K562 (cell line): ENCODE data around the gene ADD2. TPM values are rescaled to one million over a fixed set of nuclear protein-coding genes. Genes with fewer than 3 reads are reported as not detected.

ENCODE experiments used
- CEBPG ChIP-seq, 3 experiments: fragments of 200-800 bp in 1 of 3; sonication (Bioruptor generic) in 1 of 3; sonication (generic) in 1 of 3; formaldehyde crosslinking in 1 of 3; IDR thresholded peaks in 2 of 3; conservative IDR thresholded peaks in 1 of 3; 2 replicates each; pipeline versions ENCODE4 v1.6.1 to v1.8.0; 2016 to 2022; ENCODE audit warnings: missing compliant biosample characterization in 2 of 3, missing genetic modification characterization in 2 of 3, mild to moderate bottlenecking in 1 of 3, missing genetic modification reagents in 1 of 3
- ETV5 ChIP-seq: sonication (generic); formaldehyde crosslinking; IDR thresholded peaks from 2 replicates; pipeline ENCODE4 v1.4.0; 2020; ENCODE audit warnings: low read depth, mild to moderate bottlenecking, missing genetic modification reagents
- FOXJ3 ChIP-seq: sonication (generic); formaldehyde crosslinking; IDR thresholded peaks from 2 replicates; pipeline ENCODE4 v1.4.0; 2020; ENCODE audit warnings: mild to moderate bottlenecking, missing genetic modification reagents
- GTF2A2 ChIP-seq: IDR thresholded peaks from 2 replicates; pipeline ENCODE4 v1.6.1; 2016; ENCODE audit warnings: mild to moderate bottlenecking, missing genetic modification characterization, missing compliant biosample characterization
- HDAC1 ChIP-seq, 2 experiments: fragments of 450-650 bp; IDR thresholded peaks; 2 replicates each; pipeline ENCODE4 v1.6.1; 2016 to 2017; ENCODE audit warnings: inconsistent platforms in 1 of 2, mild to moderate bottlenecking in 1 of 2, moderate library complexity in 1 of 2
- IRF2 ChIP-seq: sonication (generic); formaldehyde crosslinking; IDR thresholded peaks from 2 replicates; pipeline ENCODE4 v1.8.1; 2022; ENCODE audit warnings: mild to moderate bottlenecking, missing genetic modification reagents
- KDM2B ChIP-seq: fragments of 250-450 bp; sonication (Bioruptor Pico); IDR thresholded peaks from 2 replicates; pipeline ENCODE4 v1.8.0; 2021; ENCODE audit warnings: mild to moderate bottlenecking, moderate library complexity
- KLF16 ChIP-seq: IDR thresholded peaks from 2 replicates; pipeline ENCODE4 v1.6.1; 2016; ENCODE audit warnings: antibody characterized with exemption
- MAFG ChIP-seq: fragments of 450-650 bp; conservative IDR thresholded peaks from 2 replicates; pipeline ENCODE4 v1.6.1; 2016; ENCODE audit warnings: missing genetic modification characterization, missing compliant biosample characterization
- MBD2 ChIP-seq: sonication (generic); IDR thresholded peaks from 2 replicates; pipeline ENCODE4 v1.6.1; 2016; ENCODE audit warnings: low read depth, borderline replicate concordance
- NFIC ChIP-seq: fragments of 450-650 bp; IDR thresholded peaks from 2 replicates; pipeline ENCODE4 v1.6.1; 2017; ENCODE audit warnings: mild to moderate bottlenecking, inconsistent platforms
- POLR2AphosphoS5 ChIP-seq: IDR thresholded peaks from 2 replicates; pipeline ENCODE4 v1.6.1; 2011; ENCODE audit warnings: mild to moderate bottlenecking, low read depth, low read length, moderate library complexity; ENCODE audit not compliant: control insufficient read depth, insufficient read depth
- RBM39 ChIP-seq: fragments of 200-400 bp; formaldehyde crosslinking; optimal IDR thresholded peaks from 2 replicates; pipeline ENCODE3; 2018; ENCODE audit warnings: low read depth, low read length
- TAL1 ChIP-seq: fragments of 450-650 bp; IDR thresholded peaks from 2 replicates; pipeline ENCODE4 v1.6.1; 2016; ENCODE audit warnings: mild to moderate bottlenecking
- TCF3 ChIP-seq: sonication (generic); formaldehyde crosslinking; IDR thresholded peaks from 2 replicates; pipeline ENCODE4 v1.4.0; 2020; ENCODE audit warnings: mild to moderate bottlenecking, missing genetic modification reagents
- ZNF41 ChIP-seq: fragments of 250-450 bp; sonication (Bioruptor Pico); conservative IDR thresholded peaks from 2 replicates; pipeline ENCODE4 v1.4.0; 2020; ENCODE audit warnings: mild to moderate bottlenecking
- ZNF707 ChIP-seq: fragments of 250-450 bp; sonication (Bioruptor Pico); conservative IDR thresholded peaks from 2 replicates; pipeline ENCODE4 v1.8.0; 2022; ENCODE audit warnings: inconsistent platforms, mild to moderate bottlenecking, moderate library complexity
- polyA plus RNA-seq, 8 experiments: library from polyadenylated mRNA; depleted of rRNA in 4 of 8; stranded (reverse) in 5 of 8; unstranded in 3 of 8; fragments of >200 nt; fragmentation: Nextera tagmentation in 2 of 8; fragmentation: Illumina TruSeq in 1 of 8; extraction: Ambion mirVana in 2 of 8; extraction: Trizol in 1 of 8; gene quantifications; 2 replicates each; pipeline versions ENCODE4 v1.2.1 to v1.2.3, GENCODE V29; 2011 to 2014; ENCODE audit warnings: inconsistent platforms in 1 of 8, missing spikeins in 1 of 8
- total RNA-seq, 7 experiments: library from RNA; depleted of rRNA in 6 of 7; stranded (reverse); fragments of >200 nt in 6 of 7; fragmentation: Illumina TruSeq in 2 of 7; extraction: Trizol in 2 of 7; gene quantifications; 2 replicates each; pipeline versions ENCODE4 v1.2.1 to v1.2.3, GENCODE V29; 2011 to 2021; ENCODE audit warnings: low replicate concordance in 1 of 7
- TF ChIP-seq, protein P1 (sequence below): fragments of 250-450 bp; sonication (Bioruptor Pico); IDR thresholded peaks from 2 replicates; pipeline ENCODE4 v1.5.0; 2020; ENCODE audit warnings: mild to moderate bottlenecking
- TF ChIP-seq, protein P2 (sequence below): fragments of 450-650 bp; IDR thresholded peaks from 2 replicates; pipeline ENCODE4 v1.6.1; 2017; ENCODE audit warnings: antibody characterized with exemption
- TF ChIP-seq, protein P3 (sequence below): fragments of 450-650 bp; IDR thresholded peaks from 2 replicates; pipeline ENCODE4 v1.6.1; 2017; ENCODE audit warnings: antibody characterized with exemption, mild to moderate bottlenecking

The ADD2 gene
- total and polyA plus RNA-seq, 9 of the 15 experiments (the other 6 are each of a cell fraction or from before 2014, with no cell fraction given): 3.5 to 63.0 (median 36.2) TPM

GRCh38 chr2:70772486-70773155 lies 4.6 kb upstream of the ADD2 start (continued):
- TF ChIP-seq, protein P1, sequence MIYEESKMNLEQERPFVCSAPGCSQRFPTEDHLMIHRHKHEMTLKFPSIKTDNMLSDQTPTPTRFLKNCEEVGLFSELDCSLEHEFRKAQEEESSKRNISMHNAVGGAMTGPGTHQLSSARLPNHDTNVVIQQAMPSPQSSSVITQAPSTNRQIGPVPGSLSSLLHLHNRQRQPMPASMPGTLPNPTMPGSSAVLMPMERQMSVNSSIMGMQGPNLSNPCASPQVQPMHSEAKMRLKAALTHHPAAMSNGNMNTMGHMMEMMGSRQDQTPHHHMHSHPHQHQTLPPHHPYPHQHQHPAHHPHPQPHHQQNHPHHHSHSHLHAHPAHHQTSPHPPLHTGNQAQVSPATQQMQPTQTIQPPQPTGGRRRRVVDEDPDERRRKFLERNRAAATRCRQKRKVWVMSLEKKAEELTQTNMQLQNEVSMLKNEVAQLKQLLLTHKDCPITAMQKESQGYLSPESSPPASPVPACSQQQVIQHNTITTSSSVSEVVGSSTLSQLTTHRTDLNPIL (CRISPR knock-in tag): no peak
- TF ChIP-seq, protein P2, sequence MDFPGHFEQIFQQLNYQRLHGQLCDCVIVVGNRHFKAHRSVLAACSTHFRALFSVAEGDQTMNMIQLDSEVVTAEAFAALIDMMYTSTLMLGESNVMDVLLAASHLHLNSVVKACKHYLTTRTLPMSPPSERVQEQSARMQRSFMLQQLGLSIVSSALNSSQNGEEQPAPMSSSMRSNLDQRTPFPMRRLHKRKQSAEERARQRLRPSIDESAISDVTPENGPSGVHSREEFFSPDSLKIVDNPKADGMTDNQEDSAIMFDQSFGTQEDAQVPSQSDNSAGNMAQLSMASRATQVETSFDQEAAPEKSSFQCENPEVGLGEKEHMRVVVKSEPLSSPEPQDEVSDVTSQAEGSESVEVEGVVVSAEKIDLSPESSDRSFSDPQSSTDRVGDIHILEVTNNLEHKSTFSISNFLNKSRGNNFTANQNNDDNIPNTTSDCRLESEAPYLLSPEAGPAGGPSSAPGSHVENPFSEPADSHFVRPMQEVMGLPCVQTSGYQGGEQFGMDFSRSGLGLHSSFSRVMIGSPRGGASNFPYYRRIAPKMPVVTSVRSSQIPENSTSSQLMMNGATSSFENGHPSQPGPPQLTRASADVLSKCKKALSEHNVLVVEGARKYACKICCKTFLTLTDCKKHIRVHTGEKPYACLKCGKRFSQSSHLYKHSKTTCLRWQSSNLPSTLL: no peak
- TF ChIP-seq POLR2AphosphoS5 (0 out of 2 replicates have a peak, but pooled peaks have one; percentile 23), HDAC1 (IDR thresholded peaks at IDR 0.05) (0 out of 4 replicates have a peak, but pooled peaks of 1 of the 2 experiments have one; percentile 21), CEBPG (CRISPR knock-in tag; IDR thresholded peaks at IDR 0.05) (no peak), CEBPG (tag; conservative IDR thresholded peaks at IDR 0.05 in 1 of 2, IDR thresholded peaks at IDR 0.05 in 1 of 2) (no peak), KLF16 (no peak), ZNF41 (CRISPR knock-in tag) (no peak), GTF2A2 (no peak), FOXJ3 (CRISPR knock-in tag) (no peak), ZNF707 (CRISPR knock-in tag) (no peak), TCF3 (CRISPR knock-in tag) (peak; percentile 63), RBM39 (no peak), MAFG (tag) (no peak), TAL1 (peak; percentile 22; the same call in 1 of the 2 replicates), IRF2 (CRISPR knock-in tag) (no peak), MBD2 (no peak), ETV5 (no peak), KDM2B (CRISPR knock-in tag) (no peak), NFIC (no peak)
- TF ChIP-seq, protein P3, sequence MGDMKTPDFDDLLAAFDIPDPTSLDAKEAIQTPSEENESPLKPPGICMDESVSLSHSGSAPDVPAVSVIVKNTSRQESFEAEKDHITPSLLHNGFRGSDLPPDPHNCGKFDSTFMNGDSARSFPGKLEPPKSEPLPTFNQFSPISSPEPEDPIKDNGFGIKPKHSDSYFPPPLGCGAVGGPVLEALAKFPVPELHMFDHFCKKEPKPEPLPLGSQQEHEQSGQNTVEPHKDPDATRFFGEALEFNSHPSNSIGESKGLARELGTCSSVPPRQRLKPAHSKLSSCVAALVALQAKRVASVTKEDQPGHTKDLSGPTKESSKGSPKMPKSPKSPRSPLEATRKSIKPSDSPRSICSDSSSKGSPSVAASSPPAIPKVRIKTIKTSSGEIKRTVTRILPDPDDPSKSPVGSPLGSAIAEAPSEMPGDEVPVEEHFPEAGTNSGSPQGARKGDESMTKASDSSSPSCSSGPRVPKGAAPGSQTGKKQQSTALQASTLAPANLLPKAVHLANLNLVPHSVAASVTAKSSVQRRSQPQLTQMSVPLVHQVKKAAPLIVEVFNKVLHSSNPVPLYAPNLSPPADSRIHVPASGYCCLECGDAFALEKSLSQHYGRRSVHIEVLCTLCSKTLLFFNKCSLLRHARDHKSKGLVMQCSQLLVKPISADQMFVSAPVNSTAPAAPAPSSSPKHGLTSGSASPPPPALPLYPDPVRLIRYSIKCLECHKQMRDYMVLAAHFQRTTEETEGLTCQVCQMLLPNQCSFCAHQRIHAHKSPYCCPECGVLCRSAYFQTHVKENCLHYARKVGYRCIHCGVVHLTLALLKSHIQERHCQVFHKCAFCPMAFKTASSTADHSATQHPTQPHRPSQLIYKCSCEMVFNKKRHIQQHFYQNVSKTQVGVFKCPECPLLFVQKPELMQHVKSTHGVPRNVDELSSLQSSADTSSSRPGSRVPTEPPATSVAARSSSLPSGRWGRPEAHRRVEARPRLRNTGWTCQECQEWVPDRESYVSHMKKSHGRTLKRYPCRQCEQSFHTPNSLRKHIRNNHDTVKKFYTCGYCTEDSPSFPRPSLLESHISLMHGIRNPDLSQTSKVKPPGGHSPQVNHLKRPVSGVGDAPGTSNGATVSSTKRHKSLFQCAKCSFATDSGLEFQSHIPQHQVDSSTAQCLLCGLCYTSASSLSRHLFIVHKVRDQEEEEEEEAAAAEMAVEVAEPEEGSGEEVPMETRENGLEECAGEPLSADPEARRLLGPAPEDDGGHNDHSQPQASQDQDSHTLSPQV: no peak
